Upper lobe of left lung (tissue), 4 donors: ENCODE data around the gene ATOSB.

Experiments used
- CTCF ChIP-seq, 6 experiments: fragments of 450-650 bp in 4 of 6; fragments of 200-600 bp in 2 of 6; sonication (generic) in 2 of 6; IDR thresholded peaks; one replicate each; pipeline ENCODE4 v1.5.1; 2016 to 2019; ENCODE audit warnings: antibody characterized with exemption in 6 of 6
- POLR2A ChIP-seq, 4 donors: fragments of 450-650 bp; IDR thresholded peaks; one replicate each; pipeline ENCODE4 v1.5.1; 2016 to 2017; ENCODE audit warnings: antibody characterized with exemption in 4 of 4, mild to moderate bottlenecking in 2 of 4

- no peak for TF ChIP-seq CTCF (IDR thresholded peaks at IDR 0.05)
- peak in 1 of 4 donors; percentile 14 for TF ChIP-seq POLR2A (IDR thresholded peaks at IDR 0.05)
Measured at GRCh38 chr9:35164711-35165110, 49.0 kb upstream of the ATOSB start.
